ENCODE results near the gene MAP4K4. TPM values are rescaled to one million over a fixed set of nuclear protein-coding genes. Genes with fewer than 3 reads are reported as not detected.

The MAP4K4 gene
- polyA plus RNA-seq, 3 donors: 5.3 to 66.9 (median 8.7) TPM

GRCh38 chr2:101871480-101871879, 174.0 kb downstream of the MAP4K4 start:
- 100% methylated on average over 5 of the region's 5 CpGs for WGBS (ENCODE audit: insufficient coverage)
- Mint-ChIP-seq H3K4me1 (no peaks in the 10 kb centered on the region), H3K9me3 (no peaks in the 10 kb centered on the region), H3K36me3 (peaks cover 92 to 96% of the 10 kb centered on the region in 2 donors), H3K27me3 (ENCODE audit: low read depth in 3 of 3) (peaks cover 0 to 2% (median 0%) of the 10 kb centered on the region in 3 donors), H3K27ac (peak overlapping the region in 1 of 7 donors; percentile 28), H3K4me3 (no peak overlapping the region)
- no peak for DNase-seq
- no peak for TF ChIP-seq CTCF (IDR thresholded peaks at IDR 0.05)
- Histone ChIP-seq H2AFZ (ENCODE audit: insufficient read depth, low read depth, low read length, poor library complexity, severe bottlenecking) (no peak overlapping the region), H3K27me3 (ENCODE audit: control insufficient read depth in 2 of 2, insufficient read depth in 2 of 2, low read length in 2 of 2) (no peaks in the 10 kb centered on the region), H3K4me3 (replicated peaks in 1 of 3; ENCODE audit: low read depth in 2 of 3, low read length in 3 of 3) (no peak overlapping the region), H3K27ac (ENCODE audit: low read depth in 1 of 2, low read length in 2 of 2) (no peak overlapping the region), H3K9me3 (replicated peaks in 1 of 2; ENCODE audit: control insufficient read depth in 1 of 2, insufficient read depth in 1 of 2, low read length in 2 of 2) (no peaks in the 10 kb centered on the region), H3K4me1 (ENCODE audit: control insufficient read depth in 1 of 2, insufficient read depth in 2 of 2, low read length in 2 of 2) (no peaks in the 10 kb centered on the region), H4K20me1 (ENCODE audit: insufficient read depth, low read length) (peaks cover 34% of the 10 kb centered on the region), H3K9ac (ENCODE audit: insufficient read depth, low read length, poor library complexity, severe bottlenecking) (no peak overlapping the region), H3K79me2 (ENCODE audit: insufficient read depth, low read length) (no peaks in the 10 kb centered on the region), H3K36me3 (replicated peaks in 1 of 2; ENCODE audit: control insufficient read depth in 1 of 2, insufficient read depth in 2 of 2, low read length in 2 of 2) (peaks cover 98 to 99% of the 10 kb centered on the region in 2 donors), H3K4me2 (replicated peaks; ENCODE audit: extremely low read depth, low read length, poor library complexity, severe bottlenecking) (no peak overlapping the region)
- intact Hi-C loops (cut with micrococcal nuclease): no loop called here

- H3K4me3 Mint-ChIP-seq: no peak overlapping the region
- H3K9ac ChIP-seq (ENCODE audit: insufficient read depth, low read length, poor library complexity, severe bottlenecking): no peak overlapping the region
- peaks cover 0 to 2% (median 0%) of the 10 kb centered on the region in 3 donors for H3K27me3 Mint-ChIP-seq (ENCODE audit: low read depth in 3 of 3)
- no peak overlapping the region for H3K4me2 ChIP-seq (replicated peaks; ENCODE audit: extremely low read depth, low read length, poor library complexity, severe bottlenecking)
- no peak overlapping the region for H3K4me3 ChIP-seq (replicated peaks in 1 of 3; ENCODE audit: low read depth in 2 of 3, low read length in 3 of 3)
- no peaks in the 10 kb centered on the region for H3K9me3 Mint-ChIP-seq
- H3K4me1 Mint-ChIP-seq: no peaks in the 10 kb centered on the region
- H3K27ac ChIP-seq (ENCODE audit: low read depth in 1 of 2, low read length in 2 of 2): no peak overlapping the region
- H3K27me3 ChIP-seq (ENCODE audit: control insufficient read depth in 2 of 2, insufficient read depth in 2 of 2, low read length in 2 of 2): no peaks in the 10 kb centered on the region
- H2AFZ ChIP-seq (ENCODE audit: insufficient read depth, low read depth, low read length, poor library complexity, severe bottlenecking): no peak overlapping the region
- H3K27ac Mint-ChIP-seq: peak overlapping the region in 5 of 7 donors; percentile 5 to 73 (median 43)
- no peak for TF ChIP-seq CTCF (IDR thresholded peaks at IDR 0.05)
- intact Hi-C loops (cut with micrococcal nuclease): no loop called here
- WGBS (ENCODE audit: insufficient coverage): 100% methylated on average over 3 of the region's 3 CpGs
- H3K4me1 ChIP-seq (ENCODE audit: control insufficient read depth in 1 of 2, insufficient read depth in 2 of 2, low read length in 2 of 2): no peaks in the 10 kb centered on the region
- H3K36me3 ChIP-seq (replicated peaks in 1 of 2; ENCODE audit: control insufficient read depth in 1 of 2, insufficient read depth in 2 of 2, low read length in 2 of 2): peaks cover 98 to 99% of the 10 kb centered on the region in 2 donors
- H3K9me3 ChIP-seq (replicated peaks in 1 of 2; ENCODE audit: control insufficient read depth in 1 of 2, insufficient read depth in 1 of 2, low read length in 2 of 2): no peaks in the 10 kb centered on the region
- H4K20me1 ChIP-seq (ENCODE audit: insufficient read depth, low read length): peaks cover 32% of the 10 kb centered on the region
- H3K79me2 ChIP-seq (ENCODE audit: insufficient read depth, low read length): no peaks in the 10 kb centered on the region
- DNase-seq: no peak
- peaks cover 92 to 97% of the 10 kb centered on the region in 2 donors for H3K36me3 Mint-ChIP-seq
Observed at GRCh38 chr2:101872480-101872879, 175.0 kb downstream of the MAP4K4 start.
